Measurements from ENCODE around the gene MSANTD1. TPM values are rescaled to one million over a fixed set of nuclear protein-coding genes. Genes with fewer than 3 reads are reported as not detected.

The MSANTD1 gene
- total and polyA plus RNA-seq, 4 donors, result 0.05 to 1.2 (median 0.23) TPM; not detected in 1

DNA sequence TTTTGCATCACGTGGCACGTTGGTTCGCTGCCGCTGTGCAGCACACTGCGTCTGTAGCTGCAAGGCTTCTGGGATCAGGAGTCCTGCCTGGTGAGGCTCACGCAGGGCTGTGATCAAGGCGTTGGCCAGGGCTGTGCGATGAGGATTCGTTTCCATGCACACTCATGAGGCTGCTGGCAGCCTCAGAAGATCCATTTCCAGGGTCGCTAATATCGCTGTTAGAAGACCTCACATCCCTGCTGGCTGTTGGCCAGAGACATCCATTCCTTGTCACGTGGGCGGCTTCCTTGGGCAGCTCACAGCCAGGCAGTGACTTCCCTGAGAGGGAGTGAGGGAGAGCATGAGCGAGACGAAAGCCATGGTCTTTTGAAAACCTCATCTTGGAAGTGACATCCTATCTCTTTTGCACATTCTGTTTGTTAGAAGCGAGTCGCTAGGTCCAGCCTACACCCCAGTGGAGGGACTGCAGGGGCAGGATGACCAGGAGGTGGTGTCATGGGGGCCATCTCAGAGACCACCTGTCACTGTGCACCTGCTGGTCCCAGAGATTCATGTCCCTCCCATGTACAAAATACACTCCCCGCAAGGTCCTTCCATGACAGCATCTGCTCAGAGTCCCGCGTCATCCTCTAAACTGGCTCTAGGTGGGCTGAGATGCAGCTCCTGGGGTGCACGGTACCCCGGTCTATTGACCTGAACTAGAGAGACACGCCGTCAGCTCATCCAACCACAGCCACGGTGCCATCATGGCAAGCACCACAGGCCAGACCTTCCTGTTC lies 56.1 kb downstream of the MSANTD1 start (continued):
- TF ChIP-seq, protein P1, sequence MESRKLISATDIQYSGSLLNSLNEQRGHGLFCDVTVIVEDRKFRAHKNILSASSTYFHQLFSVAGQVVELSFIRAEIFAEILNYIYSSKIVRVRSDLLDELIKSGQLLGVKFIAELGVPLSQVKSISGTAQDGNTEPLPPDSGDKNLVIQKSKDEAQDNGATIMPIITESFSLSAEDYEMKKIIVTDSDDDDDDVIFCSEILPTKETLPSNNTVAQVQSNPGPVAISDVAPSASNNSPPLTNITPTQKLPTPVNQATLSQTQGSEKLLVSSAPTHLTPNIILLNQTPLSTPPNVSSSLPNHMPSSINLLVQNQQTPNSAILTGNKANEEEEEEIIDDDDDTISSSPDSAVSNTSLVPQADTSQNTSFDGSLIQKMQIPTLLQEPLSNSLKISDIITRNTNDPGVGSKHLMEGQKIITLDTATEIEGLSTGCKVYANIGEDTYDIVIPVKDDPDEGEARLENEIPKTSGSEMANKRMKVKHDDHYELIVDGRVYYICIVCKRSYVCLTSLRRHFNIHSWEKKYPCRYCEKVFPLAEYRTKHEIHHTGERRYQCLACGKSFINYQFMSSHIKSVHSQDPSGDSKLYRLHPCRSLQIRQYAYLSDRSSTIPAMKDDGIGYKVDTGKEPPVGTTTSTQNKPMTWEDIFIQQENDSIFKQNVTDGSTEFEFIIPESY (IDR thresholded peaks at IDR 0.05), result no peak

DNA sequence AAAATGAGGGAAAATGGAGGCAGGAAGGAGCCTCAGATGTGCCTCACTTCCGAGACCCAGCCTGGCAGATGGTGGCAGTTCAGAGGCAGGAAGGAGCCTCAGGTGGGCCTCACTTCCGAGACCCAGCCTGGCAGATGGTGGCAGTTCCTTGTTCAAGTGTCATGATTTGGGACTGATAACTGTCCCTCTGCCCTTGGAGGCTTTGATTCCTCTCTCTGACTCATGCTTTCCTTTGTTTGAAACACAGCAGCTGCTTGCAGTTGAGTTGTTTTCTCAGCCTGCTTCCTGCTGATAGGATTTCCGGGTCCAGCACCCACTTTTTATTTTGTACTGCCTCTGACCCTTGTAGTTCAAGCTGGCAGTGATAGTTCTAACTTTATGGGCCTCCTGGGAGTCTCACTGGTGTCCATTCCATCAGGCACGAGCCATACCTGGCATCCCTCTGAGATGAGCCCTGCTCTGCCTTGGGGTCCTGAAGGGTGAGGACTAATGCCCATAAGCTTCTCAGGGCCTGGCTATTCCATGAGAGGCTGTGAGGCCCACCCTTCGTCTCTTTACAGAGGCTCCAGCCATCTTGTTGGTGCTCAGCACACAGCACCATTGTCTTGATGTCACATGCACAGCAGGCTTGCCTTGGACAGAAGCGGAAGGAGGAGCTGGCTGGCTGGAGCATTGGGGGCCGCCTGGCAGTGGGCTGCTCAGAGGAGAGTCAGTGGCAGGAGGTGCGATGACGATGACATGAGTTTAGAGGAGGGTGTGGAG lies 56.8 kb downstream of the MSANTD1 start:
- 77% methylated on average over 9 of the region's 9 CpGs for WGBS
- TF ChIP-seq FOXA1 (IDR thresholded peaks at IDR 0.05) (no peak), JUND (IDR thresholded peaks at IDR 0.05) (peak in 1 of 2 donors; percentile 67)
- TF ChIP-seq, protein P2, sequence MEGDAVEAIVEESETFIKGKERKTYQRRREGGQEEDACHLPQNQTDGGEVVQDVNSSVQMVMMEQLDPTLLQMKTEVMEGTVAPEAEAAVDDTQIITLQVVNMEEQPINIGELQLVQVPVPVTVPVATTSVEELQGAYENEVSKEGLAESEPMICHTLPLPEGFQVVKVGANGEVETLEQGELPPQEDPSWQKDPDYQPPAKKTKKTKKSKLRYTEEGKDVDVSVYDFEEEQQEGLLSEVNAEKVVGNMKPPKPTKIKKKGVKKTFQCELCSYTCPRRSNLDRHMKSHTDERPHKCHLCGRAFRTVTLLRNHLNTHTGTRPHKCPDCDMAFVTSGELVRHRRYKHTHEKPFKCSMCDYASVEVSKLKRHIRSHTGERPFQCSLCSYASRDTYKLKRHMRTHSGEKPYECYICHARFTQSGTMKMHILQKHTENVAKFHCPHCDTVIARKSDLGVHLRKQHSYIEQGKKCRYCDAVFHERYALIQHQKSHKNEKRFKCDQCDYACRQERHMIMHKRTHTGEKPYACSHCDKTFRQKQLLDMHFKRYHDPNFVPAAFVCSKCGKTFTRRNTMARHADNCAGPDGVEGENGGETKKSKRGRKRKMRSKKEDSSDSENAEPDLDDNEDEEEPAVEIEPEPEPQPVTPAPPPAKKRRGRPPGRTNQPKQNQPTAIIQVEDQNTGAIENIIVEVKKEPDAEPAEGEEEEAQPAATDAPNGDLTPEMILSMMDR (IDR thresholded peaks at IDR 0.05; ENCODE audit: low read depth, low read length, missing input control), result no peak
- Histone ChIP-seq H3K9me3 (ENCODE audit: control insufficient read depth in 4 of 4, low read length in 3 of 4) (no peaks in the 10 kb centered on the region), H3K27ac (ENCODE audit: low read depth in 1 of 2, low read length in 2 of 2) (no peak overlapping the region), H3K27me3 (ENCODE audit: control insufficient read depth in 4 of 4, insufficient read depth in 4 of 4, low read length in 3 of 4) (no peaks in the 10 kb centered on the region), H3K4me3 (ENCODE audit: low read depth in 1 of 3, low read length in 3 of 3) (no peak overlapping the region), H3K36me3 (ENCODE audit: control insufficient read depth in 4 of 4, insufficient read depth in 3 of 4, low read depth in 1 of 4, low read length in 3 of 4) (no peaks in the 10 kb centered on the region), H3K9ac (ENCODE audit: low read depth in 1 of 2, low read length in 2 of 2) (no peak overlapping the region), H3K4me1 (ENCODE audit: control insufficient read depth in 4 of 4, insufficient read depth in 4 of 4, low read length in 3 of 4) (peaks cover 0 to 5% (median 0%) of the 10 kb centered on the region in 4 donors)
- DNase-seq (ENCODE audit: low spot score), result no peak

Other genes with a start within 250 kb of the MSANTD1 start
- gene HTT-AS, start 174.6 kb upstream of the MSANTD1 start, total RNA-seq, result not detected
- gene HTT-AS, start 174.6 kb upstream of the MSANTD1 start, polyA plus RNA-seq, result not detected
- 10 to 100 TPM; 23.5 to 39.8 TPM for gene HTT, start 174.5 kb upstream of the MSANTD1 start, total RNA-seq
- 1 to 10 TPM; 8.6 to 9.3 TPM for gene HTT, start 174.5 kb upstream of the MSANTD1 start, polyA plus RNA-seq
- 10 to 100 TPM in 1 of 2 donors, 1 to 10 TPM in 1; 8.5 to 14.5 TPM for gene RGS12, start 43.9 kb downstream of the MSANTD1 start, total RNA-seq
- 10 to 100 TPM in 1 of 2 donors, 1 to 10 TPM in 1; 6.4 to 23.2 TPM for gene RGS12, start 43.9 kb downstream of the MSANTD1 start, polyA plus RNA-seq
- 10 to 100 TPM; 23.3 to 65.0 TPM for gene HGFAC, start 192.8 kb downstream of the MSANTD1 start, total RNA-seq
- 100 to 1,000 TPM; 100 to 133 TPM for gene HGFAC, start 192.8 kb downstream of the MSANTD1 start, polyA plus RNA-seq
- under 1 TPM; 0.23 to 0.84 TPM for gene DOK7, start 214.1 kb downstream of the MSANTD1 start, total RNA-seq
- under 1 TPM; 0.13 to 0.69 TPM for gene DOK7, start 214.1 kb downstream of the MSANTD1 start, polyA plus RNA-seq